GM19438 (cell line): Measurements from ENCODE around the gene DMAP1.

Source experiments
- ATAC-seq: cut with Tn5 transposase; IDR thresholded peaks from one replicate; pipeline ENCODE4 v1.9.1; 2021; ENCODE audit warnings: low read depth; ENCODE audit not compliant: unreplicated experiment

The DMAP1 gene

DNA sequence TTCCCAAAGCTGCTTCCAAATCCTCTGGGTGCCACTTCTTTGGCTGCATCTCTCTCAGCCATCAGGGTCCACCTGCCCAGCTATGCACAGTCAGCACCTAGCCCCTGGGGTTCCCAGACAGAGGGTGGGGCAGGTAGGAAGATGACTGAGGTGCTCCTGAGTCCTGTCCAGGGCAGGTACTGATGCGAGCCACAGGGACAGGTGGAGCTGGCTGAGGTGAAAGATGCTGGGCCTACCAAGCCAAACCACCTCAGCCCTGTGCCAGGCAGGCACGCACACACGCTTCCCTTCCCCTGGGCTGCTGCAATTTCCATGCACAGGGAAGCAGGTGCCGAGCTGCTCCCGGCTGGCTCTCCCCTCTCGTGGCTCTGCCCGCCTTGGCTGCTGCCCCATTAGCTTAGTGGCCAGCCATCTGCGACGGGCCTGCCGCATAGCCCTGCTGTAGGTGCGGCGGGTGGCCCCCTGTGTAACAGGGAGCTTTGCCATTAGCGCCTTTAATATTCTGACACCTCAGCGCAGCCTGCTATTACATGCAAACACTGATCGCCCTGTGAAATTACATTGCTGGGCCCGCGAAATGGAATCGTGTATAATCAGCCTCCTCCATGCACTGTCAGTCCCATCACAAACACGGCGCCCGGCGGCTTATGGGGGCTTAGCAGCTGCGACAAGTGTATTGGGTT lies 38.9 kb downstream of the DMAP1 start:
- ATAC-seq, result no peak

DNA sequence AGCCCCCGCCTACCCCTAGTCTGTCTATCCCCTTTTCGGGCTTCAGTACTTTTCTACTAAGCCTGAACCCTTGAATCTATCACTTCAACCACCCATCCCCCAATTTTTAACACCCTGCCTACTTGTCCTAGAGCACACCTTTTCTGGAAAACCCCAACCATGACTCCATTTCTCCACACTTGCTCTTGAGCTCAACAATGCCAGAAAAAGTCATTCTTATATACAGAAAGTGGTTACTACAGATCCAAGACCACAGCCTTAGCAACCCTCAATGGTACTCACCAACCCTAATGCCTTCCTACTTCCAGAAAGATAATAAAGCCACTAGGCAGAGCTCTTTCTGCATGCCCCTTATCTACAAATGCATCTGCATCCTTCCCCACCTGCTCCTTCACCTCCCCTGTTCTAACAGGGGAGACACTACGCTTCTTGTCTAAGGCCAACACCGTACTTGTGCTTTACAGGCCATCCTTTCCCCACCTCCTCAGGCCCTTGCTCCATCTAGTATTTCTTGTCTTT lies 41.2 kb downstream of the DMAP1 start:
- ATAC-seq, result no peak

DNA sequence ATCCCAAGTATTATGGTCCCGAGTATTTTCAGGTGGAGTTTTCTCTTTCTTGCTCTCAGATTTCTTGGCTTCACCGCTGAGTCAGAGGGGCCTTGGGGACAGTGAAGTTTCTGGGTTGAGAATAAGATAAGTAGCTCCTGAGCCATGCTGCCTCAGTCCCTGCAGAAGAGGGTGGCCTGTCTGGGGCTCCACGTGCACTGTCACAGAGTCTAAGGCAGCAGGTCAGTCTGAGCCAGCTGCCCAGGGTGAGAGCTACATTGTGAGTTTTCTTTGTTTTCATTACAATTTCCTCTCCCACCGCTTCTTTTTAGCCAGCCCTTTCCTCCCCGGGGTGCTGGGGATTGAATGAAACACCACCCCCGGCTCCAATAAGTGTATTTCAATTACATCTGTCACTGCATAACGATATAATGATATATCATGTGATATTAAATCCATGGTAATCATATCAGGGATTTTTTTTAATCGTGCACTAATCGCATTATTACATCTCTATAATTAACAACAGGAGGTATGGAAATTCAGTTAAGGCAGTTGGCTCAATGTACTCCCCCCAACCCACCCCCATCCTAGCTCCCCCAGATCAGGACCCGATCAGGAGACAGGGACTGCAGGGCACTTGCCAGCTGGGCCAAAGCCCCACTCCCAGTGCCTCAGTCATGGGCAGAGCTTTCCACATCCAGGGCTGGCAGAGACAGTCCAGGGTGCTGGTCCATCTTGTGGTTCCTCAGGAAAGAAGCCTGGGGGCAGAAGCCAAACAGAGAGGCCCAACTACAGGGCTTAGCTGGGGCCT lies 43.7 kb downstream of the DMAP1 start:
- ATAC-seq, result no peak

DNA sequence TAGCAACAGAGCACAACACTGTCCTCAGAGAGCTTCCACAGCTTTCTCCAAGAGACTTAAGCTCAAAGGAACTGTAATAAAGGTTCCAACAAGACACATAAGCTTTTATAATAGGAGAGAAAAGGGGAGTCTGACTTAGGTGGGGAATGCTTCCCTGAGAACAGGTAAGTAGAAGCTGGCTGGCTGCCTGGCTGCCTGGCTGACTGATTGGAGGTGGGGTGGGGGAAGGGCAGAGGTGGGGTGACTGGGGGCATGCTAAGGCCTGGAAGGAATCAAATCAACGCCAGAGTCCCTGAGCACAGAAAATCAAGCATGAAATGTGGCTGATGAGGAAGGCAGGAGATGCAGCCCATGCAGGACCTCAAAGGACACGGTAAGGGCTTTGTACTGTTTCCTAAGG lies 45.8 kb downstream of the DMAP1 start:
- no peak for ATAC-seq

DNA sequence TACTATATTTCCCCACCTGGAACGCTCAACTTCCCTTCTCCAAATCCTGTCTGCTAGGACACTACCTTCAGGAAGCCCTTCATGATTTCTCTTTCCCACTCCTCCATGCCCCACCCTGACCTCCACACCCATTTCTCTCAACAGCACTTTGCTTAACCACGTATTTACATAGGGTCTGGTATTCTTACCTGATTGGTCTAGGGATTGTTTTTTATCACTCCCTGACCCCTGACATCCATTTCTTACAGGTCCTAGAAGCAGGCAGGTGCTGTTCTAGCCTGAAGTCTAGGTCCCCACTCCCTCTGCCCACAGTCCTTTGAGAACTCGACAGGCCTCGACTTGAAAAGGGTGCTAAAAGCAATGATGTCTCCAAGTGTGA lies 47.5 kb downstream of the DMAP1 start:
- ATAC-seq, result no peak

DNA sequence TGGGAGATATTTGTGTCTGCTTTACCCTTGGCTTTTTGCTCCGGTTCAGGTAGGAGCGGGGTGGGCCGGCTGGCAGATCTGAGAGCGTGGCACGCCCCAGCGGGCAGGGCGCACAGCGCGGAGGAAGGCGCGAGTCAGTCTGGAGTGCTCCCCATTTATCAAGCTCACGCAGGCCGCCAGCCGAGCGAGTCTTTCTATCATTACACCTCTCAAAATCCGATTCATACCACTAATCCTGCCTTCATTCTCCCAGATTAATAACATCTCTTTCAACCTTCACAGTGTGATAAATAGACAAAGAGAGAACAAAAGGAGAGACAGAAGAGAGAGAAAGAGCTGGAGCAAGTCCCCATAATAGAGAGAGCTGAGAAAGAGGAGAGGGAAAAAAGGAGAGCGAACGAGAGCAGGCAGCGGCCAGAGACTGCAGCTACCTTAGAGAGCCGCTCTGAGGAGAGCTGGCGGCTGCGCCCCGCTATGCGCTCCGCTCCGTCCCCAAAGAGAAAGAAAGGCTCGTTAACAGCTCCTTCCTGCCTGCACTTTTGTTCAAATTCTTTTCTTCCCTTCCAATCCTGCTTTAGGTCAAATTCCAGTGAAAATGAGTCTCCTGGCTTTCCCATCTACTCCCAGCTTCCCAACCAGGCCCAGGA lies 48.0 kb downstream of the DMAP1 start:
- ATAC-seq, result no peak

DNA sequence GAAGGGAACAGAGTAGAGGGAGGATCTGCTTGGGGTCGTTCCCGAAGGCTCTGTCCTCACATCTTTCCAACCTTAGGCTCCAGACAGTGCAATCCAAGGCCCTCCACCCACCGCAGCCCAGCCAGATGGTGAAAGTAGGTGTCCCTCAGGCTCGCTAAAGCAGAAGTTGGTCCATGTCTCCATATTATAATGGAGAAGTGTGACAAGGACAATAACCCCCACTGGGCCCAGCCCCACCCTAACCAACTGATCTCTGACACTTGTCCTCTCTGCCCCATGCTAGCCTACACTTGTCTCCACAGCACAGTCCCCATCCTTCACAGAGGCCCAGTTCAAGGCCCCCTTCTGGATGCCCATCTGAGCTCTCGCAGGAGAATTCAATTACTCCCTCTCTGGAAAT lies 48.7 kb downstream of the DMAP1 start:
- no peak for ATAC-seq

DNA sequence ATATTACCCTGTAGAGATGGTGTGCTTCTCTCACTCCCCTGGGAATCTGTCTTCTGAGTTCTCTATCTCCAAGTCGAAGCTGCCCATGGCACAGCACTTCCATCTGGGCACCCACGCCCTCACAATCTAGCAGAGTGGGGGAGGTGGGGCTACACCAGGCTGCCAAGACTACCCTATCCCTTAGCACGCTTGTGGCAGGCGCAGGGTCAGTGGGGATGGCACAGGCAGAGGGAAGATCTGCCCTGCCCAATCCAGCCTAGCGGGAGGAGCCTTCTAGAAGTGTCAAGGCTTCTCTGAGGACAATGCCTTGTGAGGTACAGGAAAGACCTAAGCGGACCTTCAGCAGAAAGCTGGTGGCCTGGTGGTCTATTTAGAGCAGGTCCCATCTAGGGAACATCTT lies 49.1 kb downstream of the DMAP1 start:
- no peak for ATAC-seq

DNA sequence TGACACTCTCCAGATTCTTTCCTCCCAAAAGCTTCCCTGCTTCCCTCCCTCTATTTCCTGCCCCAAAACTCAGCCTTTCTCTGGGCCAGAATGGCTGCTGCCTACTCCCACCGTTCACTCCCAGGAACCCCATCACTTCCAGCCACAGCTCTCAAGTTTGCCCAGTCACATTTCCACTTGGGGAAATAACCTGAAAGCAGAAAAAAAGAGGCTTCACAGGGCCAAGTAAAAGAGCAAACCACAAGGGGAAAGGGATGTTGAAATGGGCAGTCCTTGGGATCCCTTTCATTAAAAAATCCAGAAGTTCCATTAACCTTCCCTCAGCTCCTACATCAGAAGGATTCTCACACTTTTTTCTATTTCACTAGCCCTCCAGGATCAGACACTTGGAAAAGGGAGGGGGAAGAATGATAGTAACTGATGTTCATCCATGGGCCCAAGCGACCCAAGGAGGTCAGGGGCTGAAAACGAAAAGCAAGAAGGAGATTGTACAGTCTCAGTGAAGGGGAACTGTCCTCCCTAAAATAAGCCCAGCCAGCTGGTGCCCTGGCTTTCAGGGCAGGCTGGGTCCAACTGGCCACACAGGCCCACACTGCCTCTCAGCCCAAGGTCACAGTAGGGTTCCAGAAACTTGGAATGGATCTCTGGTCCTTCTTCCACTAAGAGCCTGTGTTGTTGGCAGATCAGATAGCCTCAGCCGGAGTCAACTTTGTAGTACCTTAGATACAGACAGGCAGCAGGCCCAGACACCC lies 49.7 kb downstream of the DMAP1 start:
- no peak for ATAC-seq

DNA sequence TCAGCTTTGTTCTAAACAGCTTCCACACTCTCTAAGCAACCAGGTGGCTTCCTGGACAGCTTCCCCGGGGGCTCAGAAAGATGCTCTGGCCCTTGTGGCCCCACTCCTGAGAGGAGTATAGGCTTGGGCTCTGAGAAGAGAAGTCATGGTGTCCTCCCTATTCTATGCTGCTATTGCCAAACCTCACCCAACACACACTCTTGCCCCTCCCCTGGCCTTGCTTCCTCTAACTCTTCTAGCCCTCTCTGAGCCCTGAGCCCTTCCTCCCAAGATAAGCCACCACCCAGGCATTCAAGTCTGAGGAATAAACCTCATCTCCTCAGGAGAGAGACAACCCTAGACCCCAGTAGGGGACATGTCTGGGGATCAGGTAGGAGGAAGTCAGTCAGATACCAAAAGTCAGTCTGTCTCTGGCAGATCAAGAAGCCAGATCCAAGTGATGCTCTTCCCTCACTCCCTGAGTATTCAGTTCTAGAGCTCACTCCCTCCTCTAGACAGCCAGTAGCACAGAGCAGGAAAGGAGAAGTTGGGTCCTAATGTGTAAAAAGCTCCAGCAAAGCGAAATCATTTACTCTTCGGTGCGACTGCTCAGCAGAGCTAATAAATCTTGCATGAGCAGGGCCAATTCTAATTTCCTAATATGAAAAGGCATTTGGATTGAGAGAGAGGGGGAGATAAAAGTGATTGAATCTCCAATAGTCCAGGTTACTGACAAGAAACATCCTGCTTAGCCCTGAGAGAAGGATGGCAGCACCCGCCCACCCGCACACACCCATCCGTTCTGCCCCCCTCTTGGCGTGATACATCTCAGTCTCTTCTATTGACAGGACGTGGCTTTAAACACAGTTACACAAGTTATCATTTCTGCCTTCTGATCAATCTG lies 50.5 kb downstream of the DMAP1 start:
- no peak for ATAC-seq

DNA sequence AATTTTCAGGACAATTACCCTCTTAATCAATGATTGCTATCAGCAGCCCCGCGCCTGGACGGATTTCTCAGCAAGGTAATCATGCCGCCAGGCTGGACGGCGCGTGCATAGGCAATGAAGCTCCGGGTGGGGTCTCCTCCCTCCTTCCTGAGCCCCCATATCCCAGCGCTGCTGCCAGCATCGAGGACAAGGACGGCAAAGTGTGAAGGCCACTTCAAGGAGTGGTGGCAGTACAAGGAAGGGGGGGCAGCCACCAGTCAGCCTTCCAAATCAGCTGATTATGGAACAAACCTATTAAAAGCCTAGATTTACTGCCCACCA lies 51.1 kb downstream of the DMAP1 start:
- ATAC-seq, result no peak

DNA sequence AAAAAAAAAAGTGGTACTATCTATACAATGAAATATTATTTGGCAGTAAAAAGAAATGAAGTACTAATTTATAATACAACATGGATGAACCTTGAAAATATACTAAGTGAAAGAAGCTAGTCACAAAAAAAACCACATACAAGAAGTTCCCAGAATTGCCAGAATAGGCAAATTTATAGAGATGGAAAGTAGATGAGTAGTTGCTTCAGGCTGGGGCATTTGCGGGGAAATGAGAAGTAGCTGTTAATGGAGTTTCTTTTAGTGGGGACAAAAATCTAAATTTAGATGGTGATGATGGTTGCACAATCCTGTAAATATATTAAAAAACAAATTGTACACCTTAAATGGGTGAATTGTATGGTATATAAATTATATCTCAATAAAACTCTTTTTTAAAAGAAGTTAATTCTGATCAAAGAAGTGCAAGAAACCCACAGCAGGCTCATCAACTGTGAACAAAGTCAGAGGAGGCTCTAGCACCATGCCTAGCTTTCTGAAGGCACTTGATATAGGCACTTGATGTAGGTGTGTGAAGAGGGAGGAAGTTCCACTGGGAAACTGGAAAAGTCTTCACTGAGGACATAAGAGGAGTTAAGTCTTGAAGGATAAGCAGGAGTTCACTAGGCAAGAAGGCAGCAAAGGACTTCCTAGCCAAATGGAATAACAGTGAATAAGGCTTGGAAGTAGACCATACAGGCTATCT lies 52.5 kb downstream of the DMAP1 start:
- ATAC-seq, result no peak

DNA sequence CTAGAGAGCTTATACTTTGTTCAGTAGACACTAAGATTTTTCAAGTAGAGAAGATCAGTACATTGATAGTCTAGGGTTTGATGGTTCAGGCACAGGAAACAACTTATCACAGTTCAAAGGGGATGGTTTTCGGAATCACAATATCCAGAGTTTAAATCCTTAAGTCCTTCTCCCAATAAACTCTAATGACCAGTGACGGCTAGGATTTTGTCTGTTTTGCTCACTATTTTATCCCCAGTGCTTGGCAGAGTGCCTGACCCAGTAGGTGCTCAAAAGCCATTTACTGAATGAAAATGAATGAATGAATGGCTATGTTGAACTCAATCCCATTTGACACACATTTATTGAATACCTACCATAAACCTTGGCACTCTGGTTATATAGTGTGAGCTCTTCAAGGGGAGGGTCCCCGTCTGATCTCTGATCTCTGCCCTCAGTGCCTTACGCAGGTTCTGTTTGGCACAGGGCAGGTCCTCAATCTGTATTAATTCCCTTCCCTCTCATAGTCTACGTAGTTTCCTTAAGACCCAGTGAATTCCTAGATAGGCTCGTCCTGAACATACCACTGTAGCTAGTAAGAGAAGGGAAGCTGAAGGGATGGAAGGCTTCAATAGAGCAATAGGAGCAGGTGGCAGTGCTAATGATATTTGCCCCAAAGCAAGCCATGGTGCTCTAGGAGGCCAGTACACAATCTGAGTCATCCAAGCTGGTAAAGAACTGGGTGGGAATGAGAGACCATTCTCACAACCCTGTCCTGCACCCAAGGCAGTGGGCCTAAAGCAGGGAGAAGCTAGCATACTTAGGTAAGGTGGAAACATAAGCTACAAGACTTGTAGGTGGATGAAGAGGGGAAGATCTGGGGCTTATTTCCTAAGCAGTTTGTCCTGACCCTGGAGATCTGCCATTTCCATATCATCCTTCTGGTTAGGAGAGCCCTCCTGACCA lies 53.4 kb downstream of the DMAP1 start:
- no peak for ATAC-seq

DNA sequence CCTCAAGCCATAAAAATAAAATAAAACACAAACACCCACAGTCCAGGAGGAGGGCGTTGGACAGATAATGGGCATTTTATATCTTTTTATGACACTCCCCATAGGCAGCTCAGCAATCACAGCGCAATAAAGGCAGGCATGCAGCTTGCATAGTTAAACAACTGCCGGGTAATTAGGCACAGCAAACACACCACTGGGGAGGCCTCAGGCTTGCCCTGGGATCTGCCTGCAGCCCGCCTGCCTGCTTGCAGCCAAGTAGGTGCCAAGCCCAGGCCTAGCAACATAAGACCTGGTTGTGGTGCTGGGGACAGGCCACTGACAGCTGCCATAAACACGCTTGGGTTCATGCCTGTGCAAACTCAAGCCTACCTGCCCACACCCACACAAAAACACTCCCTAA lies 54.2 kb downstream of the DMAP1 start:
- ATAC-seq, result no peak

DNA sequence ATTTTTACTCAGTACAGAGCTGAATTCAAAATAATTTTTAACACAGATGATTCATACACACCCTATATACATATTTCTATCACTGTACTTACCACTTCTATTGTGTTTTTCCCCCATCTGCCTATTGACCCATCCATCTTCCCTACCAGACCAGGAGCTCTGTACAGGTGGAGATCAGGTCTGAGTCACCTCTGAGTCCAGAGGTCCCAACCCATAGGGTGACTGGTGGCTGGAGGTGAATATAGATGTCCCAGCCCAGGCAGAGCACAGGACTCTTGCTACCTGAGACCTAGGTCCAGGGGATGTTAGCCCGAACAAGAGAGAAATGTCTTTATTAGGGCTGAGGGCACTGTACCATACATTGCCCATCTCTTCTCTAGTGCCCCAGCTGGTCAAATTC lies 54.8 kb downstream of the DMAP1 start:
- ATAC-seq, result no peak
